Ammon's horn (tissue), 1 donor: ENCODE results near the gene ATG16L2.
"Not testable (repeated sequence)": the region's sequence is repeated elsewhere in the genome, so short reads cannot be mapped to it uniquely, and the experiment has no call there.

Source experiments
- DNase-seq: peaks from one replicate; pipeline ENCODE4 v3.0.0-alpha.2; 2016; ENCODE audit warnings: low spot score

ATG16L2 gene

GRCh38 chr11:72779495-72780128 lies 34.6 kb upstream of the ATG16L2 start:
- DNase-seq = no peak

GRCh38 chr11:72780296-72781062 lies 33.7 kb upstream of the ATG16L2 start:
- DNase-seq = no peak

GRCh38 chr11:72781063-72781312 lies 33.2 kb upstream of the ATG16L2 start:
- DNase-seq = no peak

- DNase-seq = no peak
Observed at GRCh38 chr11:72781313-72782080, 32.7 kb upstream of the ATG16L2 start.

- no peak for DNase-seq
Observed at GRCh38 chr11:72782081-72782920, 31.9 kb upstream of the ATG16L2 start.

- DNase-seq = no peak
Observed at GRCh38 chr11:72783144-72783905, 30.9 kb upstream of the ATG16L2 start.

- DNase-seq = no peak
Observed at GRCh38 chr11:72784662-72785061, 29.5 kb upstream of the ATG16L2 start.

- no peak for DNase-seq
Observed at GRCh38 chr11:72786305-72787215, 27.7 kb upstream of the ATG16L2 start.

GRCh38 chr11:72787216-72788104 lies 26.8 kb upstream of the ATG16L2 start:
- no peak for DNase-seq

GRCh38 chr11:72788241-72788640 lies 26.0 kb upstream of the ATG16L2 start:
- DNase-seq = no peak

GRCh38 chr11:72789493-72790131 lies 24.6 kb upstream of the ATG16L2 start:
- DNase-seq = peak; percentile 62

- DNase-seq = not testable (repeated sequence)
Observed at GRCh38 chr11:72791228-72791627, 23.0 kb upstream of the ATG16L2 start.

- no peak for DNase-seq
Observed at GRCh38 chr11:72792437-72793021, 21.7 kb upstream of the ATG16L2 start.

- no peak for DNase-seq
Observed at GRCh38 chr11:72793076-72793424, 21.2 kb upstream of the ATG16L2 start.

GRCh38 chr11:72793425-72794367 lies 20.5 kb upstream of the ATG16L2 start, which contains the start of gene STARD10:
STARD10 (minus strand) TSS chr11:72794047; CDS start chr11:72781181, 12,866 bp downstream.
- peak; percentile 98 for DNase-seq

GRCh38 chr11:72798361-72798760 lies 15.8 kb upstream of the ATG16L2 start:
- DNase-seq = no peak

GRCh38 chr11:72799441-72799840 lies 14.8 kb upstream of the ATG16L2 start:
- no peak for DNase-seq
